ENCODE measurements around the gene OR2S2.
"Not testable (repeated sequence)": the region's sequence is repeated elsewhere in the genome, so short reads cannot be mapped to it uniquely, and the experiment has no call there.

OR2S2 gene

GRCh38 chr9:35958104-35958837, at the start of gene OR2S2:
Gene OR2S2 (minus strand): TSS chr9:35958154. CDS start chr9:35958098, 56 bp downstream.
- DNase-seq (ENCODE audit: low read depth in 2 of 2, low spot score in 1 of 2) = no peak

GRCh38 chr9:36007316-36007708, 49.4 kb upstream of the OR2S2 start:
- DNase-seq (ENCODE audit: low read depth in 2 of 2, low spot score in 1 of 2) = no peak

- no peak for DNase-seq (ENCODE audit: low read depth in 2 of 2, low spot score in 1 of 2)
These were observed 48.8 kb upstream of the OR2S2 start for GRCh38 chr9:36006549-36007315.

GRCh38 chr9:36005891-36006290, 47.9 kb upstream of the OR2S2 start:
- DNase-seq (ENCODE audit: low read depth in 2 of 2, low spot score in 1 of 2) = no peak

- DNase-seq (ENCODE audit: low read depth in 2 of 2, low spot score in 1 of 2) = no peak
These were observed 40.4 kb upstream of the OR2S2 start for GRCh38 chr9:35998333-35998732.

- DNase-seq (ENCODE audit: low read depth in 2 of 2, low spot score in 1 of 2) = not testable (repeated sequence)
These were observed 39.1 kb upstream of the OR2S2 start for GRCh38 chr9:35997016-35997415.

GRCh38 chr9:35996358-35996970, 38.5 kb upstream of the OR2S2 start:
- DNase-seq (ENCODE audit: low read depth in 2 of 2, low spot score in 1 of 2) = no peak

- DNase-seq (ENCODE audit: low read depth in 2 of 2, low spot score in 1 of 2) = no peak
These were observed 37.0 kb upstream of the OR2S2 start for GRCh38 chr9:35994959-35995358.

- DNase-seq (ENCODE audit: low read depth in 2 of 2, low spot score in 1 of 2) = no peak
These were observed 36.2 kb upstream of the OR2S2 start for GRCh38 chr9:35993976-35994720.

- not testable (repeated sequence) for DNase-seq (ENCODE audit: low read depth in 2 of 2, low spot score in 1 of 2)
These were observed 35.2 kb upstream of the OR2S2 start for GRCh38 chr9:35993136-35993535.

GRCh38 chr9:35990155-35990554, 32.2 kb upstream of the OR2S2 start:
- no peak for DNase-seq (ENCODE audit: low read depth in 2 of 2, low spot score in 1 of 2)

GRCh38 chr9:35984021-35984420, 26.1 kb upstream of the OR2S2 start:
- no peak for DNase-seq (ENCODE audit: low read depth in 2 of 2, low spot score in 1 of 2)

- DNase-seq (ENCODE audit: low read depth in 2 of 2, low spot score in 1 of 2) = no peak
These were observed 23.7 kb upstream of the OR2S2 start for GRCh38 chr9:35981699-35982098.

- DNase-seq (ENCODE audit: low read depth in 2 of 2, low spot score in 1 of 2) = no peak
These were observed 22.5 kb upstream of the OR2S2 start for GRCh38 chr9:35980289-35981011.

GRCh38 chr9:35978792-35979191, 20.8 kb upstream of the OR2S2 start:
- no peak for DNase-seq (ENCODE audit: low read depth in 2 of 2, low spot score in 1 of 2)

- no peak for DNase-seq (ENCODE audit: low read depth in 2 of 2, low spot score in 1 of 2)
These were observed 18.8 kb upstream of the OR2S2 start for GRCh38 chr9:35976726-35977125.

- no peak for DNase-seq (ENCODE audit: low read depth in 2 of 2, low spot score in 1 of 2)
These were observed 16.8 kb upstream of the OR2S2 start for GRCh38 chr9:35974800-35975199.

GRCh38 chr9:35972093-35972492, 14.1 kb upstream of the OR2S2 start:
- DNase-seq (ENCODE audit: low read depth in 2 of 2, low spot score in 1 of 2) = peak in 1 of 2 donors; percentile 1

- DNase-seq (ENCODE audit: low read depth in 2 of 2, low spot score in 1 of 2) = no peak
These were observed 9.1 kb upstream of the OR2S2 start for GRCh38 chr9:35967042-35967441.

- DNase-seq (ENCODE audit: low read depth in 2 of 2, low spot score in 1 of 2) = no peak
These were observed 8.5 kb upstream of the OR2S2 start for GRCh38 chr9:35966433-35966832.

- no peak for DNase-seq (ENCODE audit: low read depth in 2 of 2, low spot score in 1 of 2)
These were observed 7.1 kb upstream of the OR2S2 start for GRCh38 chr9:35965011-35965410.
